NCI-H2081 treated with DMSO at 0.1 percent for 48 hours (cell line): ENCODE data around the gene BSPRY.
A peak's percentile ranks its signal among the peaks of the same experiment; 100 is the strongest.

ENCODE experiments used
- DNase-seq: peaks from one replicate; lab custom pipeline; 2025; lab: John Stamatoyannopoulos, UW

The BSPRY gene

GRCh38 chr9:113349445-113350094 lies at the start of gene BSPRY:
TSS of gene BSPRY (plus strand) at chr9:113349541. CDS start at chr9:113349580, 39 bp downstream.
- DNase-seq: no peak

- DNase-seq: no peak
These were observed 49.5 kb upstream of the BSPRY start for GRCh38 chr9:113299800-113300292.

- DNase-seq: no peak
These were observed 47.8 kb upstream of the BSPRY start for GRCh38 chr9:113301548-113301947.

GRCh38 chr9:113302792-113303418 lies 46.4 kb upstream of the BSPRY start, which contains the start of gene RNF183:
TSS of gene RNF183 (minus strand) at chr9:113303376. CDS start at chr9:113298184, 5,192 bp downstream.
- DNase-seq: no peak

GRCh38 chr9:113306566-113306965 lies 42.8 kb upstream of the BSPRY start:
- no peak for DNase-seq

GRCh38 chr9:113307396-113307975 lies 41.9 kb upstream of the BSPRY start:
- DNase-seq: no peak

GRCh38 chr9:113309204-113309813 lies 40.0 kb upstream of the BSPRY start:
- no peak for DNase-seq

- no peak for DNase-seq
These were observed 38.8 kb upstream of the BSPRY start for GRCh38 chr9:113310538-113310937.

GRCh38 chr9:113311961-113312360 lies 37.4 kb upstream of the BSPRY start:
- DNase-seq: no peak

- no peak for DNase-seq
These were observed 36.1 kb upstream of the BSPRY start for GRCh38 chr9:113313261-113313660.

GRCh38 chr9:113315231-113315630 lies 34.1 kb upstream of the BSPRY start:
- no peak for DNase-seq

- no peak for DNase-seq
These were observed 33.3 kb upstream of the BSPRY start for GRCh38 chr9:113316030-113316429.

GRCh38 chr9:113317777-113318176 lies 31.6 kb upstream of the BSPRY start:
- no peak for DNase-seq

GRCh38 chr9:113319054-113319453 lies 30.3 kb upstream of the BSPRY start:
- DNase-seq: no peak

- no peak for DNase-seq
These were observed 29.3 kb upstream of the BSPRY start for GRCh38 chr9:113320051-113320450.

GRCh38 chr9:113322671-113323070 lies 26.7 kb upstream of the BSPRY start:
- no peak for DNase-seq

GRCh38 chr9:113326230-113326629 lies 23.1 kb upstream of the BSPRY start:
- no peak for DNase-seq

- no peak for DNase-seq
These were observed 21.1 kb upstream of the BSPRY start for GRCh38 chr9:113328045-113328782.

- no peak for DNase-seq
These were observed 17.6 kb upstream of the BSPRY start for GRCh38 chr9:113331780-113332179.

- DNase-seq: no peak
These were observed 11.6 kb upstream of the BSPRY start for GRCh38 chr9:113337714-113338113.

GRCh38 chr9:113340011-113340699 lies 9.2 kb upstream of the BSPRY start, which contains the start of gene WDR31:
TSS of gene WDR31 (minus strand) at chr9:113340275. CDS start at chr9:113332022, 8,253 bp downstream.
- peak; percentile 25 for DNase-seq
